HG02884 (cell line): Measurements from ENCODE around the gene GLIS2.
"Not testable (repeated sequence)": the region's sequence is repeated elsewhere in the genome, so short reads cannot be mapped to it uniquely, and the experiment has no call there.

Experiments
- ATAC-seq: cut with Tn5 transposase; IDR thresholded peaks from one replicate; pipeline ENCODE4 v1.9.1; 2021; ENCODE audit warnings: mild to moderate bottlenecking, moderate library complexity; ENCODE audit not compliant: unreplicated experiment

GLIS2 gene

GRCh38 chr16:4333714-4334113 lies 17.8 kb downstream of the GLIS2 start:
- not testable (repeated sequence) for ATAC-seq

GRCh38 chr16:4334724-4335495 lies 19.0 kb downstream of the GLIS2 start:
- ATAC-seq, result no peak

- no peak for ATAC-seq
These were observed 21.1 kb downstream of the GLIS2 start for GRCh38 chr16:4336701-4337539.

GRCh38 chr16:4337540-4338088 lies 21.7 kb downstream of the GLIS2 start:
- ATAC-seq, result no peak

GRCh38 chr16:4338125-4338582 lies 22.3 kb downstream of the GLIS2 start:
- ATAC-seq, result no peak

GRCh38 chr16:4338712-4339299 lies 22.9 kb downstream of the GLIS2 start:
- ATAC-seq, result no peak

- ATAC-seq, result no peak
These were observed 23.6 kb downstream of the GLIS2 start for GRCh38 chr16:4339455-4339854.

- no peak for ATAC-seq
These were observed 24.0 kb downstream of the GLIS2 start for GRCh38 chr16:4339909-4340308.

GRCh38 chr16:4340443-4340842 lies 24.6 kb downstream of the GLIS2 start:
- no peak for ATAC-seq

GRCh38 chr16:4341250-4341649 lies 25.4 kb downstream of the GLIS2 start:
- ATAC-seq, result no peak

GRCh38 chr16:4342866-4343744 lies 27.2 kb downstream of the GLIS2 start:
- no peak for ATAC-seq

- ATAC-seq, result not testable (repeated sequence)
These were observed 28.6 kb downstream of the GLIS2 start for GRCh38 chr16:4344300-4344982.

- no peak for ATAC-seq
These were observed 29.3 kb downstream of the GLIS2 start for GRCh38 chr16:4344983-4345835.

GRCh38 chr16:4345836-4346781 lies 30.2 kb downstream of the GLIS2 start:
- no peak for ATAC-seq

GRCh38 chr16:4347010-4347409 lies 31.1 kb downstream of the GLIS2 start:
- ATAC-seq, result no peak

- ATAC-seq, result no peak
These were observed 32.1 kb downstream of the GLIS2 start for GRCh38 chr16:4347765-4348509.

- ATAC-seq, result no peak
These were observed 33.5 kb downstream of the GLIS2 start for GRCh38 chr16:4349332-4349731.
